Mesenchymal stem cell (in vitro differentiated cells and primary cell): ENCODE data around the gene CDK9.
"Not testable (repeated sequence)": the region's sequence is repeated elsewhere in the genome, so short reads cannot be mapped to it uniquely, and the experiment has no call there.

Experiments used
- DNase-seq: peaks from one replicate; pipeline ENCODE4 v3.0.0-alpha.2; 2013
- H2AFZ ChIP-seq: one replicate; pipeline ENCODE4 v1.6.1; 2013; ENCODE audit warnings: low read depth, mild to moderate bottlenecking, control low read depth, inconsistent platforms, low read length, moderate library complexity
- H2AK5ac ChIP-seq: 2 replicates; pipeline ENCODE4 v1.6.1; 2013; ENCODE audit warnings: low read length, moderate library complexity, mild to moderate bottlenecking, inconsistent platforms; ENCODE audit not compliant: severe bottlenecking
- H2BK120ac ChIP-seq: one replicate; pipeline ENCODE4 v1.6.1; 2013; ENCODE audit warnings: low read depth, mild to moderate bottlenecking, inconsistent platforms, low read length, moderate library complexity
- H2BK12ac ChIP-seq, 2 experiments: one replicate each; pipeline ENCODE4 v1.6.1; 2013; ENCODE audit warnings: inconsistent platforms in 2 of 2, low read length in 2 of 2, mild to moderate bottlenecking in 2 of 2, moderate library complexity in 2 of 2, control low read depth in 1 of 2
- H2BK15ac ChIP-seq: one replicate; pipeline ENCODE4 v1.6.1; 2013; ENCODE audit warnings: mild to moderate bottlenecking, low read depth, inconsistent platforms; ENCODE audit not compliant: poor library complexity, severe bottlenecking
- H2BK5ac ChIP-seq: 2 replicates; pipeline ENCODE4 v1.6.1; 2013; ENCODE audit warnings: low read depth, mild to moderate bottlenecking, low read length, control low read depth, inconsistent platforms; ENCODE audit not compliant: poor library complexity, severe bottlenecking
- H3K14ac ChIP-seq, 2 experiments: one replicate each; pipeline ENCODE4 v1.6.1; 2013; ENCODE audit warnings: inconsistent platforms in 2 of 2, low read length in 2 of 2, control low read depth in 1 of 2, mild to moderate bottlenecking in 1 of 2, moderate library complexity in 1 of 2
- H3K18ac ChIP-seq, 2 experiments: one replicate each; pipeline ENCODE4 v1.6.1; 2013; ENCODE audit warnings: inconsistent platforms in 2 of 2, low read length in 2 of 2, control low read depth in 1 of 2, low read depth in 1 of 2, mild to moderate bottlenecking in 1 of 2
- H3K23ac ChIP-seq, 2 experiments: one replicate each; pipeline ENCODE4 v1.6.1; 2013; ENCODE audit warnings: inconsistent platforms in 2 of 2, low read length in 2 of 2, mild to moderate bottlenecking in 2 of 2, moderate library complexity in 2 of 2, control low read depth in 1 of 2
- H3K27ac ChIP-seq: 2 replicates; pipeline ENCODE4 v1.5.1; 2013; ENCODE audit warnings: mild to moderate bottlenecking, moderate library complexity, low read length, control low read depth, inconsistent platforms; ENCODE audit not compliant: poor library complexity, severe bottlenecking
- H3K27me3 ChIP-seq, 2 experiments: 2 replicates each; pipeline versions ENCODE4 v1.6.1 to v1.7.0; 2013; ENCODE audit warnings: low read length in 2 of 2, mild to moderate bottlenecking in 2 of 2, moderate library complexity in 2 of 2, control low read depth in 1 of 2, inconsistent platforms in 1 of 2; ENCODE audit not compliant: control insufficient read depth in 1 of 2, insufficient read depth in 1 of 2
- H3K36me3 ChIP-seq, 2 experiments: 2 replicates each; pipeline versions ENCODE4 v1.6.1 to v1.7.0; 2013; ENCODE audit warnings: low read length in 2 of 2, control low read depth in 1 of 2, inconsistent platforms in 1 of 2, low read depth in 1 of 2, mild to moderate bottlenecking in 1 of 2; ENCODE audit not compliant: insufficient read depth in 2 of 2, control insufficient read depth in 1 of 2
- H3K4ac ChIP-seq, 2 experiments: one replicate each; pipeline ENCODE4 v1.6.1; 2013; ENCODE audit warnings: inconsistent platforms in 2 of 2, low read length in 2 of 2, mild to moderate bottlenecking in 2 of 2, moderate library complexity in 2 of 2, control low read depth in 1 of 2, low read depth in 1 of 2
- H3K4me1 ChIP-seq: 2 replicates; pipeline ENCODE4 v1.6.1; 2013; ENCODE audit warnings: low read depth, low read length, control low read depth; ENCODE audit not compliant: control insufficient read depth, insufficient read depth
- H3K4me2 ChIP-seq: 2 replicates; pipeline ENCODE4 v1.6.1; 2013; ENCODE audit warnings: low read length, mild to moderate bottlenecking, inconsistent platforms; ENCODE audit not compliant: poor library complexity, severe bottlenecking
- H3K4me3 ChIP-seq, 2 experiments: 2 replicates each; pipeline versions ENCODE4 v1.5.1 to v1.7.0; 2013; ENCODE audit warnings: low read length in 2 of 2, mild to moderate bottlenecking in 2 of 2, control low read depth in 1 of 2, low read depth in 1 of 2; ENCODE audit not compliant: insufficient read depth in 1 of 2
- H3K79me1 ChIP-seq: replicated peaks from 2 replicates; pipeline ENCODE4 v1.6.1; 2013; ENCODE audit warnings: mild to moderate bottlenecking, control low read depth, low read length, inconsistent platforms; ENCODE audit not compliant: poor library complexity, severe bottlenecking
- H3K9ac ChIP-seq: 2 replicates; pipeline ENCODE4 v1.7.0; 2013; ENCODE audit warnings: mild to moderate bottlenecking, low read length, moderate library complexity
- H3K9me3 ChIP-seq: 2 replicates; pipeline ENCODE4 v1.7.0; 2013; ENCODE audit warnings: mild to moderate bottlenecking, low read length; ENCODE audit not compliant: control insufficient read depth
- H4K8ac ChIP-seq: one replicate; pipeline ENCODE4 v1.6.1; 2013; ENCODE audit warnings: inconsistent platforms, mild to moderate bottlenecking, low read length, moderate library complexity
- H4K91ac ChIP-seq: one replicate; pipeline ENCODE4 v1.6.1; 2013; ENCODE audit warnings: mild to moderate bottlenecking, low read length, inconsistent platforms
- WGBS: methylation state at CpG from one replicate; pipeline ENCODE4 v1.1.7; 2013; ENCODE audit warnings: mixed read lengths; 5-methylcytosine and 5-hydroxymethylcytosine counted together

The CDK9 gene

GRCh38 chr9:127780909-127781308 lies 4.9 kb upstream of the CDK9 start:
- H3K79me1 ChIP-seq, H3K27ac ChIP-seq, H3K4ac ChIP-seq, H2BK120ac ChIP-seq, H2AK5ac ChIP-seq, H3K4me1 ChIP-seq, H2BK5ac ChIP-seq, H3K9ac ChIP-seq, H2BK15ac ChIP-seq, H3K4me2 ChIP-seq, H2AFZ ChIP-seq, H4K8ac ChIP-seq, H3K9me3 ChIP-seq, H3K36me3 ChIP-seq, H3K18ac ChIP-seq, H3K14ac ChIP-seq, H2BK12ac ChIP-seq, DNase-seq, H3K4me3 ChIP-seq, H3K23ac ChIP-seq: not testable (repeated sequence)
- WGBS, result 93% methylated on average over 7 of the region's 9 CpGs
- Histone ChIP-seq H3K27me3 (peaks cover 9 to 14% of the 10 kb centered on the region in 2 experiments), H4K91ac (peak overlapping the region; percentile 25)

GRCh38 chr9:127781806-127782205 lies 4.0 kb upstream of the CDK9 start:
- Histone ChIP-seq H3K4ac (no peak overlapping the region), H2BK15ac (no peak overlapping the region), H3K4me2 (no peak overlapping the region), H3K14ac (no peak overlapping the region), H4K91ac (no peak overlapping the region), H2AK5ac (no peak overlapping the region), H3K9ac (no peak overlapping the region), H3K79me1 (no peaks in the 10 kb centered on the region), H3K4me1 (peaks cover 3% of the 10 kb centered on the region), H3K4me3 (no peak overlapping the region), H2BK12ac (no peak overlapping the region), H3K23ac (no peak overlapping the region), H3K36me3 (no peaks in the 10 kb centered on the region), H2BK120ac (no peak overlapping the region), H2AFZ (no peak overlapping the region), H4K8ac (no peak overlapping the region), H3K27ac (no peak overlapping the region), H3K9me3 (no peaks in the 10 kb centered on the region), H3K27me3 (peaks cover 3 to 6% of the 10 kb centered on the region in 2 experiments), H3K18ac (no peak overlapping the region), H2BK5ac (no peak overlapping the region)
- DNase-seq, result no peak
- 91% methylated on average over 4 of the region's 4 CpGs for WGBS

- no peak overlapping the region for H3K4ac ChIP-seq
- no peak overlapping the region for H3K18ac ChIP-seq
- no peak overlapping the region for H4K8ac ChIP-seq
- H2AFZ ChIP-seq, result no peak overlapping the region
- no peaks in the 10 kb centered on the region for H3K27me3 ChIP-seq
- no peak overlapping the region for H3K4me2 ChIP-seq
- H3K9ac ChIP-seq, result no peak overlapping the region
- no peak overlapping the region for H3K23ac ChIP-seq
- H3K27ac ChIP-seq, result no peak overlapping the region
- H3K4me3 ChIP-seq, result no peak overlapping the region
- H2AK5ac ChIP-seq, result no peak overlapping the region
- H3K36me3 ChIP-seq, result peaks cover 9 to 15% of the 10 kb centered on the region in 2 experiments
- no peak overlapping the region for H3K14ac ChIP-seq
- H3K9me3 ChIP-seq, result no peaks in the 10 kb centered on the region
- DNase-seq, result no peak
- H4K91ac ChIP-seq, result no peak overlapping the region
- WGBS, result 91% methylated on average over 20 of the region's 20 CpGs
- peak overlapping the region in 1 of 2 experiments; percentile 9 for H2BK12ac ChIP-seq
- peaks cover 3% of the 10 kb centered on the region for H3K79me1 ChIP-seq
- H2BK5ac ChIP-seq, result no peak overlapping the region
- peaks cover 9% of the 10 kb centered on the region for H3K4me1 ChIP-seq
- no peak overlapping the region for H2BK120ac ChIP-seq
- no peak overlapping the region for H2BK15ac ChIP-seq
Observed at GRCh38 chr9:127783111-127784008, 2.5 kb upstream of the CDK9 start.

GRCh38 chr9:127785023-127785932 lies 556 bp upstream of the CDK9 start:
- Histone ChIP-seq H2BK5ac (peak overlapping the region; percentile 63), H3K36me3 (peaks cover 28 to 34% of the 10 kb centered on the region in 2 experiments), H3K27ac (no peak overlapping the region), H3K9ac (peak overlapping the region; percentile 72), H3K27me3 (no peaks in the 10 kb centered on the region), H3K4me3 (peak overlapping the region; percentile 79 to 93), H3K79me1 (peaks cover 15% of the 10 kb centered on the region), H2AFZ (peak overlapping the region; percentile 73), H2AK5ac (no peak overlapping the region), H2BK12ac (peak overlapping the region in 1 of 2 experiments; percentile 16), H4K91ac (peak overlapping the region; percentile 77), H3K4me1 (peaks cover 17% of the 10 kb centered on the region), H3K23ac (no peak overlapping the region), H3K14ac (no peak overlapping the region), H3K9me3 (no peaks in the 10 kb centered on the region), H4K8ac (peak overlapping the region; percentile 92), H3K4me2 (peak overlapping the region; percentile 60), H2BK15ac (peak overlapping the region; percentile 92), H3K18ac (peak overlapping the region; percentile 75 to 78), H2BK120ac (peak overlapping the region; percentile 83), H3K4ac (no peak overlapping the region)
- peak; percentile 84 for DNase-seq
- WGBS, result 0% methylated on average over 53 of the region's 123 CpGs
